ENCODE results near the gene SEMA3C.

DNA sequence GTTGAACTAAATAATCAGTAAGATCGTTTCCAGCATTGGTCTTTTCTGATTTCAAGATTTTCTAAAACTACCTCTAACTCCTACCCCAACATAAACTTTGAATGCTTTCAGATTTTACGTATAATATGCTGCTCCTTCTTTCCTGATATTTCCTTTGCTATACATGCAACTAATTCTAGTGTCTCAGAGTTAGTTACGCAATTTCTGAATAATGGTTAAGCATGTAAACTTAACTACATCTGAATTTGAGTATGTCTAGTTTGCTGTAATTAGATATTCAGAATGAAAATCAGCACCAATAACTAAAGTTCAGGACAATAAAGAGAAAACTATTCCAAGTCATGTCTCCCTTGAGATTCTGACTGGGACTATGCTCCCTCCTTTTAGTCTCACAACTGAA lies 71.0 kb downstream of the SEMA3C start:
- TF ChIP-seq, protein P1, sequence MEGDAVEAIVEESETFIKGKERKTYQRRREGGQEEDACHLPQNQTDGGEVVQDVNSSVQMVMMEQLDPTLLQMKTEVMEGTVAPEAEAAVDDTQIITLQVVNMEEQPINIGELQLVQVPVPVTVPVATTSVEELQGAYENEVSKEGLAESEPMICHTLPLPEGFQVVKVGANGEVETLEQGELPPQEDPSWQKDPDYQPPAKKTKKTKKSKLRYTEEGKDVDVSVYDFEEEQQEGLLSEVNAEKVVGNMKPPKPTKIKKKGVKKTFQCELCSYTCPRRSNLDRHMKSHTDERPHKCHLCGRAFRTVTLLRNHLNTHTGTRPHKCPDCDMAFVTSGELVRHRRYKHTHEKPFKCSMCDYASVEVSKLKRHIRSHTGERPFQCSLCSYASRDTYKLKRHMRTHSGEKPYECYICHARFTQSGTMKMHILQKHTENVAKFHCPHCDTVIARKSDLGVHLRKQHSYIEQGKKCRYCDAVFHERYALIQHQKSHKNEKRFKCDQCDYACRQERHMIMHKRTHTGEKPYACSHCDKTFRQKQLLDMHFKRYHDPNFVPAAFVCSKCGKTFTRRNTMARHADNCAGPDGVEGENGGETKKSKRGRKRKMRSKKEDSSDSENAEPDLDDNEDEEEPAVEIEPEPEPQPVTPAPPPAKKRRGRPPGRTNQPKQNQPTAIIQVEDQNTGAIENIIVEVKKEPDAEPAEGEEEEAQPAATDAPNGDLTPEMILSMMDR (IDR thresholded peaks at IDR 0.05), result no peak
- TF ChIP-seq POLR2A (IDR thresholded peaks at IDR 0.05), result no peak
